ENCODE results near the gene BAZ2B.
"Not testable (repeated sequence)": the region's sequence is repeated elsewhere in the genome, so short reads cannot be mapped to it uniquely, and the experiment has no call there.

Gene BAZ2B

GRCh38 chr2:159439421-159439820, 176.9 kb downstream of the BAZ2B start:
- no peak overlapping the region for H3K4me3 Mint-ChIP-seq
- H3K9me3 Mint-ChIP-seq = no peaks in the 10 kb centered on the region
- H3K27ac Mint-ChIP-seq = no peak overlapping the region
- H3K27me3 Mint-ChIP-seq = no peaks in the 10 kb centered on the region
- DNase-seq = no peak
- H3K4me1 Mint-ChIP-seq (ENCODE audit: low read depth) = no peaks in the 10 kb centered on the region
- peaks cover 26% of the 10 kb centered on the region for H3K36me3 Mint-ChIP-seq (ENCODE audit: low read depth)

GRCh38 chr2:159438720-159439353, 177.5 kb downstream of the BAZ2B start:
- Mint-ChIP-seq H3K9me3 (no peaks in the 10 kb centered on the region), H3K4me3 (no peak overlapping the region), H3K4me1 (ENCODE audit: low read depth) (no peaks in the 10 kb centered on the region), H3K36me3 (ENCODE audit: low read depth) (peaks cover 21% of the 10 kb centered on the region), H3K27ac (no peak overlapping the region), H3K27me3 (no peaks in the 10 kb centered on the region)
- DNase-seq = no peak

- DNase-seq = no peak
- Mint-ChIP-seq H3K4me1 (ENCODE audit: low read depth) (no peaks in the 10 kb centered on the region), H3K9me3 (no peaks in the 10 kb centered on the region), H3K27me3 (no peaks in the 10 kb centered on the region), H3K4me3 (no peak overlapping the region), H3K27ac (no peak overlapping the region), H3K36me3 (ENCODE audit: low read depth) (peaks cover 17% of the 10 kb centered on the region)
Observed at GRCh38 chr2:159438284-159438683, 178.1 kb downstream of the BAZ2B start.

- Mint-ChIP-seq H3K4me1 (ENCODE audit: low read depth) (peaks cover 3% of the 10 kb centered on the region), H3K4me3 (no peak overlapping the region), H3K27me3 (no peaks in the 10 kb centered on the region), H3K9me3 (no peaks in the 10 kb centered on the region), H3K36me3 (ENCODE audit: low read depth) (peaks cover 17% of the 10 kb centered on the region), H3K27ac (no peak overlapping the region)
- no peak for DNase-seq
Observed at GRCh38 chr2:159432610-159433009, 183.7 kb downstream of the BAZ2B start.

GRCh38 chr2:159427048-159427447, 189.3 kb downstream of the BAZ2B start:
- Mint-ChIP-seq H3K4me3 (no peak overlapping the region), H3K27me3 (no peaks in the 10 kb centered on the region), H3K36me3 (ENCODE audit: low read depth) (peaks cover 21% of the 10 kb centered on the region), H3K9me3 (no peaks in the 10 kb centered on the region), H3K27ac (no peak overlapping the region), H3K4me1 (ENCODE audit: low read depth) (peaks cover 7% of the 10 kb centered on the region)
- no peak for DNase-seq

- H3K9me3 Mint-ChIP-seq = no peaks in the 10 kb centered on the region
- H3K27me3 Mint-ChIP-seq = no peaks in the 10 kb centered on the region
- no peak overlapping the region for H3K27ac Mint-ChIP-seq
- no peaks in the 10 kb centered on the region for H3K4me1 Mint-ChIP-seq (ENCODE audit: low read depth)
- H3K36me3 Mint-ChIP-seq (ENCODE audit: low read depth) = peaks cover 12% of the 10 kb centered on the region
- no peak for DNase-seq
- no peak overlapping the region for H3K4me3 Mint-ChIP-seq
Observed at GRCh38 chr2:159419403-159419802, 196.9 kb downstream of the BAZ2B start.

- Mint-ChIP-seq H3K36me3 (ENCODE audit: low read depth) (peaks cover 13% of the 10 kb centered on the region), H3K27ac (no peak overlapping the region), H3K4me1 (ENCODE audit: low read depth) (peaks cover 8% of the 10 kb centered on the region), H3K27me3 (no peaks in the 10 kb centered on the region), H3K9me3 (no peaks in the 10 kb centered on the region), H3K4me3 (no peak overlapping the region)
- no peak for DNase-seq
Observed at GRCh38 chr2:159411460-159411859, 204.9 kb downstream of the BAZ2B start.

- Mint-ChIP-seq H3K27ac (no peak overlapping the region), H3K4me1 (ENCODE audit: low read depth) (peaks cover 8% of the 10 kb centered on the region), H3K27me3 (no peaks in the 10 kb centered on the region), H3K9me3 (no peaks in the 10 kb centered on the region), H3K36me3 (ENCODE audit: low read depth) (peaks cover 17% of the 10 kb centered on the region), H3K4me3 (no peak overlapping the region)
- no peak for DNase-seq
Observed at GRCh38 chr2:159410276-159410675, 206.1 kb downstream of the BAZ2B start.

- H3K27ac Mint-ChIP-seq = no peak overlapping the region
- no peaks in the 10 kb centered on the region for H3K27me3 Mint-ChIP-seq
- no peak for DNase-seq
- no peak overlapping the region for H3K4me3 Mint-ChIP-seq
- H3K36me3 Mint-ChIP-seq (ENCODE audit: low read depth) = peaks cover 21% of the 10 kb centered on the region
- H3K4me1 Mint-ChIP-seq (ENCODE audit: low read depth) = peaks cover 8% of the 10 kb centered on the region
- H3K9me3 Mint-ChIP-seq = no peaks in the 10 kb centered on the region
Observed at GRCh38 chr2:159409116-159409800, 207.1 kb downstream of the BAZ2B start.

- H3K4me3 Mint-ChIP-seq = no peak overlapping the region
- DNase-seq = no peak
- peaks cover 10% of the 10 kb centered on the region for H3K36me3 Mint-ChIP-seq (ENCODE audit: low read depth)
- no peaks in the 10 kb centered on the region for H3K4me1 Mint-ChIP-seq (ENCODE audit: low read depth)
- H3K9me3 Mint-ChIP-seq = no peaks in the 10 kb centered on the region
- no peak overlapping the region for H3K27ac Mint-ChIP-seq
- H3K27me3 Mint-ChIP-seq = no peaks in the 10 kb centered on the region
Observed at GRCh38 chr2:159402790-159403189, 213.6 kb downstream of the BAZ2B start.

GRCh38 chr2:159402160-159402559, 214.2 kb downstream of the BAZ2B start:
- H3K4me3 Mint-ChIP-seq; H3K4me1 Mint-ChIP-seq (ENCODE audit: low read depth); H3K27ac Mint-ChIP-seq; H3K9me3 Mint-ChIP-seq; H3K27me3 Mint-ChIP-seq; DNase-seq: not testable (repeated sequence)
- H3K36me3 Mint-ChIP-seq (ENCODE audit: low read depth) = peaks cover 10% of the 10 kb centered on the region

GRCh38 chr2:159399716-159400415, 216.5 kb downstream of the BAZ2B start:
- H3K9me3 Mint-ChIP-seq = no peaks in the 10 kb centered on the region
- H3K27ac Mint-ChIP-seq = no peak overlapping the region
- DNase-seq = no peak
- no peaks in the 10 kb centered on the region for H3K4me1 Mint-ChIP-seq (ENCODE audit: low read depth)
- H3K36me3 Mint-ChIP-seq (ENCODE audit: low read depth) = peaks cover 4% of the 10 kb centered on the region
- H3K27me3 Mint-ChIP-seq = no peaks in the 10 kb centered on the region
- no peak overlapping the region for H3K4me3 Mint-ChIP-seq

GRCh38 chr2:159396799-159397198, 219.5 kb downstream of the BAZ2B start:
- H3K4me3 Mint-ChIP-seq = no peak overlapping the region
- no peaks in the 10 kb centered on the region for H3K36me3 Mint-ChIP-seq (ENCODE audit: low read depth)
- no peak overlapping the region for H3K27ac Mint-ChIP-seq
- H3K27me3 Mint-ChIP-seq = no peaks in the 10 kb centered on the region
- DNase-seq = no peak
- H3K4me1 Mint-ChIP-seq (ENCODE audit: low read depth) = no peaks in the 10 kb centered on the region
- no peaks in the 10 kb centered on the region for H3K9me3 Mint-ChIP-seq

- Mint-ChIP-seq H3K27me3 (no peaks in the 10 kb centered on the region), H3K27ac (no peak overlapping the region)
Observed at GRCh38 chr2:159382447-159383028, 233.8 kb downstream of the BAZ2B start.

GRCh38 chr2:159381574-159381973, 234.8 kb downstream of the BAZ2B start:
- DNase-seq = no peak
- Mint-ChIP-seq H3K9me3 (no peaks in the 10 kb centered on the region), H3K27ac (no peak overlapping the region), H3K36me3 (ENCODE audit: low read depth) (peaks cover 3% of the 10 kb centered on the region), H3K27me3 (no peaks in the 10 kb centered on the region), H3K4me1 (ENCODE audit: low read depth) (no peaks in the 10 kb centered on the region), H3K4me3 (no peak overlapping the region)

More at GRCh38 chr2:159382447-159383028, 233.8 kb downstream of the BAZ2B start:
- Mint-ChIP-seq H3K9me3 (no peaks in the 10 kb centered on the region), H3K36me3 (ENCODE audit: low read depth) (peaks cover 3% of the 10 kb centered on the region), H3K4me3 (no peak overlapping the region), H3K4me1 (ENCODE audit: low read depth) (no peaks in the 10 kb centered on the region)
- no peak for DNase-seq

All from activated T-cell treated with anti-CD3 and anti-CD28 coated beads, Interleukin-2, amount 50 U/mL, for 24 hours (primary cell).